ENCODE measurements around the gene SYNE1.

SYNE1 gene

DNA sequence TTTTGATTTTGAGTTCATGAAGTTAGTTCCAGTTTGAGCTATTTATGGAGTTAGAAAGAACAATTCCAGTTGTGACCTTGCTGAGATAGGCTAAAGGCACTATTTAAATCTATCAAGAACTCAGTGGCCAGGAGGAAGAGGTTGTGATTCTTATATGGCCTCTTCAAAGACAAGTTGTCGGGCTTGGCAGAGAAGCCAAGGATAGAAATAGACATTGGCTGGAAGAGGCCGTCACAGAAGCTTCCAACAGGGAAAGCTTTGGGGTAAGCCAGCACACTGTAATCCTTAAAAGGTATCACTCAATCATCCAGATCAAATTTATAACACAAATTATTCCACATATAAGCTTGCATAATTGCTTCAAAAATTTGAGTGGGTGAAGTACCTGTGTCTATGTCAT, 286.1 kb downstream of the SYNE1 start:
- Histone ChIP-seq H3K4me2 (ENCODE audit: low read length) (no peak overlapping the region), H4K12ac (ENCODE audit: low read depth, low read length) (no peak overlapping the region), H2AFZ (ENCODE audit: insufficient read depth, low read length, poor library complexity) (no peak overlapping the region), H3K4me3 (ENCODE audit: low read depth, low read length) (no peak overlapping the region), H3K27ac (ENCODE audit: low read depth, low read length) (no peak overlapping the region), H3K27me3 (ENCODE audit: insufficient read depth, low read length) (no peaks in the 10 kb centered on the region), H2AK5ac (ENCODE audit: low read length) (no peak overlapping the region), H3K79me1 (ENCODE audit: low read length) (no peaks in the 10 kb centered on the region), H2BK12ac (ENCODE audit: low read length) (no peak overlapping the region), H3K18ac (ENCODE audit: low read length) (no peak overlapping the region), H4K8ac (ENCODE audit: low read depth, low read length) (no peak overlapping the region), H2BK120ac (ENCODE audit: insufficient read depth, low read length, poor library complexity) (no peak overlapping the region), H3K4me1 (ENCODE audit: control insufficient read depth in 1 of 2, insufficient read depth in 2 of 2, low read length in 2 of 2) (no peaks in the 10 kb centered on the region), H3K9me3 (ENCODE audit: insufficient read depth, low read depth, low read length) (no peaks in the 10 kb centered on the region), H3K9ac (ENCODE audit: low read length) (no peak overlapping the region), H3K36me3 (ENCODE audit: control insufficient read depth in 1 of 2, insufficient read depth in 2 of 2, low read length in 2 of 2) (peaks cover 2 to 6% of the 10 kb centered on the region in 2 experiments), H3K23ac (ENCODE audit: low read length) (no peak overlapping the region), H3K14ac (ENCODE audit: low read length) (no peak overlapping the region), H2BK5ac (ENCODE audit: low read depth, low read length, poor library complexity) (no peak overlapping the region), H3K4ac (ENCODE audit: low read depth, low read length) (no peak overlapping the region), H3K79me2 (ENCODE audit: control insufficient read depth, insufficient read depth, low read length, poor library complexity) (no peaks in the 10 kb centered on the region), H4K91ac (ENCODE audit: low read depth, low read length) (no peak overlapping the region)
- DNase-seq, result no peak
- no CpG with 5 or more reads among the region's 2 CpGs for WGBS (ENCODE audit: extremely low coverage, insufficient coverage, insufficient read length)

DNA sequence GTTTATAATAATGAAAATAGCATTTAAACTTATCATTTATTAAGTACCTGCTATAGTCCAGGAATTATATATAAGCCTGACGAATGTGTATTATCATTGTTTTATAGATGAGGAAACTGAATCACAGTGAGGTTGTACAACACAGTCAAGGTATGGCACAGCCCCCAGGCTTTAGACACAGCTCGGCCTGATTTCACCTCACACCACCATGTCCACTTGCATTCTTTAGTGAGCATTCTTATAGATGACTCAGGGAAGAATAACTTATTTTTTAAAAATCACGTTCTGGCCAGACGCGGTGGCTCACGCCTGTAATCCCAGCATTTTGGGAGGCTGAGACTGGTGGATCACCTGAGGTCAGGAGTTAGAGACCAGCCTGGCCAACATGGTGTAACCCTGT, 289.0 kb downstream of the SYNE1 start:
- no peak overlapping the region for H4K91ac ChIP-seq (ENCODE audit: low read depth, low read length)
- no peaks in the 10 kb centered on the region for H3K27me3 ChIP-seq (ENCODE audit: insufficient read depth, low read length)
- H3K36me3 ChIP-seq (ENCODE audit: control insufficient read depth in 1 of 2, insufficient read depth in 2 of 2, low read length in 2 of 2), result peaks cover 0 to 4% of the 10 kb centered on the region in 2 experiments
- H3K27ac ChIP-seq (ENCODE audit: low read depth, low read length), result no peak overlapping the region
- H4K8ac ChIP-seq (ENCODE audit: low read depth, low read length), result no peak overlapping the region
- no peak overlapping the region for H2BK12ac ChIP-seq (ENCODE audit: low read length)
- H2BK5ac ChIP-seq (ENCODE audit: low read depth, low read length, poor library complexity), result no peak overlapping the region
- no peaks in the 10 kb centered on the region for H3K9me3 ChIP-seq (ENCODE audit: insufficient read depth, low read depth, low read length)
- H3K23ac ChIP-seq (ENCODE audit: low read length), result no peak overlapping the region
- no peaks in the 10 kb centered on the region for H3K4me1 ChIP-seq (ENCODE audit: control insufficient read depth in 1 of 2, insufficient read depth in 2 of 2, low read length in 2 of 2)
- H3K79me2 ChIP-seq (ENCODE audit: control insufficient read depth, insufficient read depth, low read length, poor library complexity), result no peaks in the 10 kb centered on the region
- no peak overlapping the region for H3K14ac ChIP-seq (ENCODE audit: low read length)
- whole genome bisulfite sequencing (ENCODE audit: extremely low coverage, insufficient coverage, insufficient read length), result no CpG with 5 or more reads among the region's 6 CpGs
- no peak overlapping the region for H3K4me2 ChIP-seq (ENCODE audit: low read length)
- no peak overlapping the region for H2BK120ac ChIP-seq (ENCODE audit: insufficient read depth, low read length, poor library complexity)
- no peak overlapping the region for H2AK5ac ChIP-seq (ENCODE audit: low read length)
- no peak overlapping the region for H2AFZ ChIP-seq (ENCODE audit: insufficient read depth, low read length, poor library complexity)
- H3K4ac ChIP-seq (ENCODE audit: low read depth, low read length), result no peak overlapping the region
- H4K12ac ChIP-seq (ENCODE audit: low read depth, low read length), result no peak overlapping the region
- no peak overlapping the region for H3K9ac ChIP-seq (ENCODE audit: low read length)
- no peak overlapping the region for H3K4me3 ChIP-seq (ENCODE audit: low read depth, low read length)
- no peak overlapping the region for H3K18ac ChIP-seq (ENCODE audit: low read length)
- H3K79me1 ChIP-seq (ENCODE audit: low read length), result no peaks in the 10 kb centered on the region
- DNase-seq, result peak; percentile 88

DNA sequence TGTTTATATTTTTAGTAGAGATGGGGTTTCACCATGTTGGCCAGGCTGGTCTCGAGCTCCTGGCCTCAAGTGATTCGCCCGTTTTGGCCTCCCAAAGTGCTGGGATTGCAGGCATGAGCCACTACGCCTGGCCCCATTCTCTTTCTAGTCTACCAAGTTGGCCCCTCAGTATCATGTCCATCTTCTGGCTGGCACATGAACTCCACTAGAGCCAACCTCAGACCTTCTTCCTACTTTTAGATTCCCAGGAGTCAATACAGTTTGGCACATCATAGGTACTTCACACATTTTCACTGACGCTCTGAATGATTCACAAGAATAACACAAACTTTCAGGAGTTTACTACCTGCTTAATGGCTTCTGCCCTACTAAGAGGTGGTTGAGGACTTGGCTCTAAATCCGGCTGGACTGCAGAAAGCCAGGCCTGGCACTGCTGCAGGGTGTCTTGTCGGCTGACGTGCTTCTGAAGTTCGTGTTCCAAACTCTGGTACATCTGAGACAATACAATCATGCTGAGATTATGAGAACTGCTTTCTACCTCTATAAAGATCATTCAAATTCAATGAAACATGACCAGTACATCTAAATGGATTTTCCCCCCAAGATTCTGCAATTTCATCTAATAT, 293.3 kb downstream of the SYNE1 start:
- no peak for DNase-seq
- Histone ChIP-seq H3K27me3 (ENCODE audit: insufficient read depth, low read length) (no peaks in the 10 kb centered on the region), H2BK5ac (ENCODE audit: low read depth, low read length, poor library complexity) (no peak overlapping the region), H3K36me3 (ENCODE audit: control insufficient read depth in 1 of 2, insufficient read depth in 2 of 2, low read length in 2 of 2) (peaks cover 0 to 4% of the 10 kb centered on the region in 2 experiments), H2AK5ac (ENCODE audit: low read length) (no peak overlapping the region), H3K4ac (ENCODE audit: low read depth, low read length) (no peak overlapping the region), H4K91ac (ENCODE audit: low read depth, low read length) (no peak overlapping the region), H2AFZ (ENCODE audit: insufficient read depth, low read length, poor library complexity) (no peak overlapping the region), H3K4me3 (ENCODE audit: low read depth, low read length) (no peak overlapping the region), H3K79me1 (ENCODE audit: low read length) (no peaks in the 10 kb centered on the region), H3K79me2 (ENCODE audit: control insufficient read depth, insufficient read depth, low read length, poor library complexity) (no peaks in the 10 kb centered on the region), H2BK120ac (ENCODE audit: insufficient read depth, low read length, poor library complexity) (no peak overlapping the region), H3K23ac (ENCODE audit: low read length) (no peak overlapping the region), H3K4me2 (ENCODE audit: low read length) (no peak overlapping the region), H3K9me3 (ENCODE audit: insufficient read depth, low read depth, low read length) (peaks cover 2% of the 10 kb centered on the region), H4K8ac (ENCODE audit: low read depth, low read length) (no peak overlapping the region), H3K18ac (ENCODE audit: low read length) (no peak overlapping the region), H3K9ac (ENCODE audit: low read length) (no peak overlapping the region), H3K14ac (ENCODE audit: low read length) (no peak overlapping the region), H2BK12ac (ENCODE audit: low read length) (no peak overlapping the region), H3K27ac (ENCODE audit: low read depth, low read length) (no peak overlapping the region), H4K12ac (ENCODE audit: low read depth, low read length) (no peak overlapping the region), H3K4me1 (ENCODE audit: control insufficient read depth in 1 of 2, insufficient read depth in 2 of 2, low read length in 2 of 2) (no peaks in the 10 kb centered on the region)
- no CpG with 5 or more reads among the region's 9 CpGs for WGBS (ENCODE audit: extremely low coverage, insufficient coverage, insufficient read length)

DNA sequence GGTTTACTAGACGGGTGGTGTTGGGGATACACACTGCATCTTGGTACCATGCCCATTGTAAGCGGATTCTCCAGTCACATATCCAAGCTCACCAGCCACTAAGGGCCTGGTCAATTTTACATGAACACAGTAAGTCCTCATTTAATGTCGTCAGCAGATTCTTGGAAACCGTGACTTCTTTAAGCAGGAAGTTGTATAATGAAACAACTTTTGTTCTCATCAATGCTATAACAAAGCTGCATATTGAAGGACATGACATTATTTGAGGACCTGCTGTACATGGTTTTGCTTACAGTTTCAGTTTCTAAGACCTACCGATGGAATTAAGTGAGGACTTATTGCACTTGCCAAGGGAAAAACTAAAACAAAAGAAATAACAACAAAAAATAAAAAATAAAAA, 295.6 kb downstream of the SYNE1 start:
- Histone ChIP-seq H3K9me3 (ENCODE audit: insufficient read depth, low read depth, low read length) (peaks cover 2% of the 10 kb centered on the region), H2BK12ac (ENCODE audit: low read length) (no peak overlapping the region), H2BK5ac (ENCODE audit: low read depth, low read length, poor library complexity) (no peak overlapping the region), H4K91ac (ENCODE audit: low read depth, low read length) (no peak overlapping the region), H3K4me3 (ENCODE audit: low read depth, low read length) (no peak overlapping the region), H2BK120ac (ENCODE audit: insufficient read depth, low read length, poor library complexity) (no peak overlapping the region), H3K27me3 (ENCODE audit: insufficient read depth, low read length) (no peaks in the 10 kb centered on the region), H3K36me3 (ENCODE audit: control insufficient read depth in 1 of 2, insufficient read depth in 2 of 2, low read length in 2 of 2) (peaks cover 0 to 4% of the 10 kb centered on the region in 2 experiments), H4K12ac (ENCODE audit: low read depth, low read length) (no peak overlapping the region), H3K79me2 (ENCODE audit: control insufficient read depth, insufficient read depth, low read length, poor library complexity) (no peaks in the 10 kb centered on the region), H3K79me1 (ENCODE audit: low read length) (no peaks in the 10 kb centered on the region), H3K18ac (ENCODE audit: low read length) (no peak overlapping the region), H3K14ac (ENCODE audit: low read length) (no peak overlapping the region), H4K8ac (ENCODE audit: low read depth, low read length) (no peak overlapping the region), H3K4me1 (ENCODE audit: control insufficient read depth in 1 of 2, insufficient read depth in 2 of 2, low read length in 2 of 2) (no peaks in the 10 kb centered on the region), H3K9ac (ENCODE audit: low read length) (no peak overlapping the region), H3K23ac (ENCODE audit: low read length) (no peak overlapping the region), H2AFZ (ENCODE audit: insufficient read depth, low read length, poor library complexity) (no peak overlapping the region), H3K4ac (ENCODE audit: low read depth, low read length) (no peak overlapping the region), H3K4me2 (ENCODE audit: low read length) (no peak overlapping the region), H3K27ac (ENCODE audit: low read depth, low read length) (no peak overlapping the region), H2AK5ac (ENCODE audit: low read length) (no peak overlapping the region)
- no peak for DNase-seq
- WGBS (ENCODE audit: extremely low coverage, insufficient coverage, insufficient read length), result no CpG with 5 or more reads among the region's 5 CpGs

Measured in trophoblast cell (in vitro differentiated cells and primary cell).